HCT116 (cell line): Measurements from ENCODE around the gene OPRD1. TPM values are rescaled to one million over a fixed set of nuclear protein-coding genes. Genes with fewer than 3 reads are reported as not detected.

Source experiments
- ATAC-seq: fragments of 200-7000 bp; cut with Tn5 transposase; 2 replicates; pipeline ENCODE4 v1.9.1; 2020; ENCODE audit warnings: mild to moderate bottlenecking, moderate library complexity
- BruUV-seq: library from RNA; stranded (reverse); fragments of 400-500 nt; replicated peaks from 2 replicates; lab custom pipeline; 2021; lab: Mats Ljungman, UMichigan
- CTCF ChIA-PET: fragments of 300-600 bp; sonication (Branson Sonifier 250); formaldehyde crosslinking; loops from one replicate; lab custom pipeline; 2021; ENCODE audit warnings: antibody characterized with exemption; lab: Charles Lee
- POLR2A ChIA-PET: fragments of 300-600, 350-600 bp; sonication (Branson Sonifier 250); formaldehyde crosslinking; loops from one replicate; lab custom pipeline; 2021; ENCODE audit warnings: antibody characterized with exemption; lab: Charles Lee
- RAD21 ChIA-PET, 2 experiments: fragments of 300-600 bp; sonication (Branson Sonifier 250); formaldehyde crosslinking; loops; one replicate each; lab custom pipeline; 2023; ENCODE audit warnings: low total read pairs in 2 of 2; ENCODE audit not compliant: uncharacterized antibody in 2 of 2, unreplicated experiment in 2 of 2, low non-redundant PET in 1 of 2; lab: Charles Lee
- DNase-seq: peaks from one replicate; pipeline ENCODE4 v3.0.0-alpha.2; 2010; ENCODE audit warnings: low read depth, low spot score
- H2AFZ ChIP-seq: fragments of 200-600 bp; shearing (Covaris generic), sonication (generic); 2 replicates; pipeline ENCODE4 v1.6.1; 2017; ENCODE audit warnings: low read depth, mixed run types, mixed read lengths, antibody characterized with exemption, low read length; ENCODE audit not compliant: poor library complexity, severe bottlenecking
- H3K27ac ChIP-seq: 2 replicates; pipeline ENCODE4 v1.5.1; 2012; ENCODE audit warnings: low read depth, low read length
- H3K27me3 ChIP-seq: fragments of 200-600 bp; sonication (generic); 2 replicates; pipeline ENCODE4 v1.6.1; 2016; ENCODE audit warnings: mixed run types, low read length, mixed read lengths; ENCODE audit not compliant: insufficient read depth
- H3K36me3 ChIP-seq, 2 experiments: fragments of 200-500 bp in 1 of 2; fragments of 200-600 bp in 1 of 2; sonication (Bioruptor generic) in 1 of 2; sonication (generic) in 1 of 2; 2 replicates each; pipeline versions ENCODE4 v1.5.1 to v1.6.1; 2014 to 2016; ENCODE audit warnings: low read length in 2 of 2, inconsistent platforms in 1 of 2, mixed read lengths in 1 of 2, mixed run types in 1 of 2; ENCODE audit not compliant: insufficient read depth in 2 of 2, control insufficient read depth in 1 of 2
- H3K4me1 ChIP-seq, 2 experiments: fragments of 200-600 bp in 1 of 2; sonication (generic) in 1 of 2; 2 replicates each; pipeline versions ENCODE4 v1.5.1 to v1.6.1; 2012 to 2017; ENCODE audit warnings: low read length in 2 of 2, inconsistent platforms in 1 of 2, mild to moderate bottlenecking in 1 of 2, mixed read lengths in 1 of 2, mixed run types in 1 of 2, moderate library complexity in 1 of 2; ENCODE audit not compliant: insufficient read depth in 2 of 2, control insufficient read depth in 1 of 2
- H3K4me2 ChIP-seq: fragments of 200-600 bp; sonication (generic); 2 replicates; pipeline ENCODE4 v1.6.1; 2017; ENCODE audit warnings: mixed run types, low read length, mixed read lengths
- H3K4me3 ChIP-seq, 2 experiments: fragments of 200-600 bp in 1 of 2; sonication (generic) in 1 of 2; replicated peaks in 1 of 2; 2 replicates each; pipeline ENCODE4 v1.5.1; 2011 to 2016; ENCODE audit warnings: low read length in 2 of 2, control low read depth in 1 of 2, low read depth in 1 of 2, mild to moderate bottlenecking in 1 of 2, mixed read lengths in 1 of 2, mixed run types in 1 of 2
- H3K79me2 ChIP-seq: fragments of 200-600 bp; sonication (generic); 2 replicates; pipeline ENCODE4 v1.6.1; 2017; ENCODE audit warnings: mild to moderate bottlenecking, mixed run types, low read length, moderate library complexity, mixed read lengths; ENCODE audit not compliant: insufficient read depth
- H3K9ac ChIP-seq: fragments of 200-600 bp; sonication (generic); 2 replicates; pipeline ENCODE4 v1.6.1; 2016; ENCODE audit warnings: low read length, mixed read lengths
- H3K9me2 ChIP-seq: fragments of 200-600 bp; sonication (generic), shearing (Covaris generic); 2 replicates; pipeline ENCODE4 v1.6.1; 2017; ENCODE audit warnings: mixed run types, mild to moderate bottlenecking, moderate library complexity; ENCODE audit not compliant: insufficient read depth
- H3K9me3 ChIP-seq, 2 experiments: fragments of 200-500 bp in 1 of 2; fragments of 200-600 bp in 1 of 2; sonication (Bioruptor generic) in 1 of 2; sonication (generic) in 1 of 2; 2 replicates each; pipeline ENCODE4 v1.6.1; 2014 to 2017; ENCODE audit warnings: low read length in 2 of 2, mixed read lengths in 2 of 2, inconsistent platforms in 1 of 2, low read depth in 1 of 2, mild to moderate bottlenecking in 1 of 2, mixed run types in 1 of 2, moderate library complexity in 1 of 2; ENCODE audit not compliant: control insufficient read depth in 1 of 2, insufficient read depth in 1 of 2
- H4K20me1 ChIP-seq: fragments of 200-600 bp; sonication (generic), shearing (Covaris generic); 2 replicates; pipeline ENCODE4 v1.6.1; 2017; ENCODE audit warnings: mixed run types, mild to moderate bottlenecking, moderate library complexity; ENCODE audit not compliant: insufficient read depth
- CEBPB ChIP-seq: IDR thresholded peaks from 2 replicates; pipeline ENCODE4 v1.6.1; 2012; ENCODE audit warnings: low read depth
- CTCF ChIP-seq, 3 experiments: fragments of 200-600 bp in 1 of 3; sonication (generic) in 1 of 3; IDR thresholded peaks in 2 of 3; conservative IDR thresholded peaks in 1 of 3; 2 replicates each; pipeline ENCODE4 v1.5.1; 2012 to 2017; ENCODE audit warnings: low read depth in 2 of 3, low read length in 2 of 3, antibody characterized with exemption in 1 of 3, borderline replicate concordance in 1 of 3, control low read depth in 1 of 3, mild to moderate bottlenecking in 1 of 3, mixed read lengths in 1 of 3, mixed run types in 1 of 3, moderate library complexity in 1 of 3; ENCODE audit not compliant: insufficient read depth in 1 of 3
- EGR1 ChIP-seq: IDR thresholded peaks from 2 replicates; pipeline ENCODE4 v1.6.1; 2012; ENCODE audit warnings: low read depth
- ELF1 ChIP-seq: IDR thresholded peaks from 2 replicates; pipeline ENCODE4 v1.6.1; 2012; ENCODE audit warnings: low read depth, borderline replicate concordance
- FOSL1 ChIP-seq: IDR thresholded peaks from 2 replicates; pipeline ENCODE4 v1.6.1; 2012; ENCODE audit warnings: low read depth
- JUND ChIP-seq: IDR thresholded peaks from 2 replicates; pipeline ENCODE4 v1.6.1; 2012
- MAX ChIP-seq: IDR thresholded peaks from 2 replicates; pipeline ENCODE4 v1.6.1; 2012
- POLR2A ChIP-seq: IDR thresholded peaks from 2 replicates; pipeline ENCODE4 v1.7.0; 2011; ENCODE audit warnings: borderline replicate concordance; ENCODE audit not compliant: insufficient read depth, insufficient read length; ENCODE audit errors: extremely low read depth
- POLR2AphosphoS5 ChIP-seq: IDR thresholded peaks from 2 replicates; pipeline ENCODE4 v1.6.1; 2011; ENCODE audit warnings: mild to moderate bottlenecking, low read depth, low read length, moderate library complexity
- RAD21 ChIP-seq: IDR thresholded peaks from 2 replicates; pipeline ENCODE4 v1.6.1; 2012; ENCODE audit warnings: low read depth, mild to moderate bottlenecking
- SIN3A ChIP-seq: IDR thresholded peaks from 2 replicates; pipeline ENCODE4 v1.6.1; 2012; ENCODE audit warnings: low read depth
- SP1 ChIP-seq: IDR thresholded peaks from 2 replicates; pipeline ENCODE4 v1.6.1; 2012; ENCODE audit warnings: low read depth
- TCF7L2 ChIP-seq: IDR thresholded peaks from 2 replicates; pipeline ENCODE4 v1.7.0; 2011; ENCODE audit warnings: borderline replicate concordance, inconsistent platforms; ENCODE audit not compliant: insufficient read depth, insufficient read length; ENCODE audit errors: extremely low read depth
- ZBTB33 ChIP-seq: IDR thresholded peaks from 2 replicates; pipeline ENCODE4 v1.6.1; 2011; ENCODE audit warnings: mild to moderate bottlenecking, low read length, moderate library complexity; ENCODE audit not compliant: insufficient replicate concordance; ENCODE audit errors: extremely low read depth
- ZNF274 ChIP-seq: fragments of 200-500 bp; sonication (Bioruptor generic); IDR thresholded peaks from 2 replicates; pipeline ENCODE4 v1.6.1; 2014; ENCODE audit warnings: mild to moderate bottlenecking, low read depth, low read length, inconsistent platforms
- intact Hi-C: fragments of 100-400 bp; cut with micrococcal nuclease; formaldehyde crosslinking; loops from 2 replicates; pipeline ENCODE4 v1.10.0; 2022
- total RNA-seq: library from RNA; stranded (reverse); gene quantifications from one replicate; pipeline ENCODE4 v1.2.1, GENCODE V29; 2021; ENCODE audit not compliant: unreplicated experiment

OPRD1 gene
- total RNA-seq, 1 experiment from 2014 or later: not detected

GRCh38 chr1:28789816-28790215 is 22.2 kb upstream of the OPRD1 start:
- Histone ChIP-seq H3K27ac (no peak overlapping the region), H3K9me3 (no peaks in the 10 kb centered on the region), H2AFZ (no peak overlapping the region), H3K9me2 (no peaks in the 10 kb centered on the region)
- TF ChIP-seq JUND (no peak), FOSL1 (no peak), POLR2AphosphoS5 (no peak)
- TF ChIP-seq, all 23 proteins: peak for 0
- H3K27me3 ChIP-seq: no peaks in the 10 kb centered on the region
- POLR2A ChIA-PET: no interaction called here
- H3K36me3 ChIP-seq: no peaks in the 10 kb centered on the region
- H3K79me2 ChIP-seq: no peaks in the 10 kb centered on the region
- CTCF ChIA-PET: interaction anchor here (1.2 kb wide), 1 partner anchor 87 kb away, joined by 4 read pairs; no protein-coding TSS in a partner anchor
- RAD21 ChIA-PET: no interaction called here
- no peak for DNase-seq
- no peaks in the 10 kb centered on the region for H4K20me1 ChIP-seq
- H3K4me2 ChIP-seq: no peak overlapping the region
- no TSS peak for BruUV-seq
- H3K4me3 ChIP-seq: no peak overlapping the region
- peaks cover 0 to 9% of the 10 kb centered on the region in 2 experiments; a peak in 2 of 4 replicates for H3K4me1 ChIP-seq
- H3K9ac ChIP-seq: no peak overlapping the region
- ATAC-seq: no peak
- intact Hi-C loops: loop anchor here (5.0 kb wide), 1 partner anchor 412 kb away; no protein-coding TSS in a partner anchor

GRCh38 chr1:28790377-28791035 is 21.5 kb upstream of the OPRD1 start:
- POLR2A ChIA-PET: no interaction called here
- H3K4me3 ChIP-seq: no peak overlapping the region
- H3K9me2 ChIP-seq: no peaks in the 10 kb centered on the region
- H3K36me3 ChIP-seq: no peaks in the 10 kb centered on the region
- RAD21 ChIA-PET: no interaction called here
- no peak overlapping the region for H3K9ac ChIP-seq
- ATAC-seq (no peak), DNase-seq (no peak)
- H3K27ac ChIP-seq: no peak overlapping the region
- no peaks in the 10 kb centered on the region for H3K79me2 ChIP-seq
- BruUV-seq: no TSS peak
- H3K9me3 ChIP-seq: no peaks in the 10 kb centered on the region
- intact Hi-C loops: no loop called here
- H3K4me2 ChIP-seq: no peak overlapping the region
- TF ChIP-seq SP1 (no peak), EGR1 (no peak), ZBTB33 (no peak), RAD21 (no peak), TCF7L2 (no peak), MAX (no peak), POLR2A (no peak), CTCF (IDR thresholded peaks at IDR 0.05 in 2 of 3, conservative IDR thresholded peaks at IDR 0.05 in 1 of 3; ENCODE audit: borderline replicate concordance in 1 of 3, insufficient read depth in 1 of 3, low read depth in 2 of 3, low read length in 2 of 3) (no peak), ZNF274 (no peak), ELF1 (no peak), CEBPB (no peak), SIN3A (no peak)
- no peaks in the 10 kb centered on the region for H4K20me1 ChIP-seq
- CTCF ChIA-PET: no interaction called here
- no peak overlapping the region for H2AFZ ChIP-seq
- no peaks in the 10 kb centered on the region for H3K27me3 ChIP-seq
- H3K4me1 ChIP-seq: peaks cover 0 to 3% of the 10 kb centered on the region in 2 experiments; a peak in 2 of 4 replicates
